GM23338 (cell line): ENCODE measurements around the gene SNN. TPM values are rescaled to one million over a fixed set of nuclear protein-coding genes. Genes with fewer than 3 reads are reported as not detected.
A peak's percentile ranks its signal among the peaks of the same experiment; 100 is the strongest.

Experiments
- ATAC-seq: fragments of 200-7000 bp; cut with Tn5 transposase; 3 replicates; pipeline ENCODE4 v1.9.1; 2020
- DNase-seq: peaks from one replicate; pipeline ENCODE4 v3.0.0-alpha.2; 2015; ENCODE audit warnings: low spot score
- H2AFZ ChIP-seq: fragments of 200-600 bp; sonication (generic); 2 replicates; pipeline ENCODE4 v1.8.0; 2016; ENCODE audit warnings: antibody characterized with exemption, mild to moderate bottlenecking, moderate library complexity
- H3F3A ChIP-seq: fragments of 200-600 bp; sonication (generic); replicated peaks from 2 replicates; pipeline ENCODE4 v1.8.0; 2017; ENCODE audit warnings: antibody characterized with exemption, mixed run types, low read depth
- H3K27ac ChIP-seq: fragments of 200-600 bp; sonication (generic); 2 replicates; pipeline ENCODE4 v1.6.1; 2016; ENCODE audit warnings: low read depth
- H3K27me3 ChIP-seq: fragments of 200-600 bp; sonication (generic); 2 replicates; pipeline ENCODE4 v1.8.0; 2016; ENCODE audit warnings: mild to moderate bottlenecking, mixed run types, moderate library complexity; ENCODE audit not compliant: insufficient read depth
- H3K36me3 ChIP-seq: fragments of 200-600 bp; sonication (generic); 2 replicates; pipeline ENCODE4 v1.8.0; 2016; ENCODE audit warnings: mild to moderate bottlenecking; ENCODE audit not compliant: insufficient read depth
- H3K4me1 ChIP-seq: fragments of 200-600 bp; sonication (generic); 2 replicates; pipeline ENCODE4 v1.8.0; 2016; ENCODE audit warnings: mild to moderate bottlenecking, moderate library complexity; ENCODE audit not compliant: insufficient read depth
- H3K4me2 ChIP-seq: fragments of 200-600 bp; sonication (generic); 2 replicates; pipeline ENCODE4 v1.7.1; 2017; ENCODE audit warnings: mixed run types
- H3K4me3 ChIP-seq: fragments of 200-600 bp; sonication (generic); 2 replicates; pipeline ENCODE4 v1.6.1; 2016; ENCODE audit warnings: mixed run types
- H3K79me2 ChIP-seq: fragments of 200-600 bp; sonication (generic); replicated peaks from 2 replicates; pipeline ENCODE4 v1.8.0; 2017; ENCODE audit warnings: mild to moderate bottlenecking; ENCODE audit not compliant: insufficient read depth
- H3K9me2 ChIP-seq: fragments of 200-600 bp; sonication (generic); 2 replicates; pipeline ENCODE4 v1.8.0; 2017; ENCODE audit not compliant: insufficient read depth
- H4K20me1 ChIP-seq: fragments of 200-600 bp; sonication (generic); replicated peaks from 2 replicates; pipeline ENCODE4 v1.8.0; 2017; ENCODE audit warnings: mild to moderate bottlenecking; ENCODE audit not compliant: insufficient read depth
- H3K27ac Mint-ChIP-seq: 2 replicates; pipeline ENCODE4 v1.8.0; 2020; ENCODE audit warnings: inconsistent platforms, mild to moderate bottlenecking, moderate library complexity, mixed read lengths
- H3K27me3 Mint-ChIP-seq: 3 replicates; pipeline ENCODE4 v1.8.0; 2022; ENCODE audit warnings: low read depth, mild to moderate bottlenecking, moderate library complexity, mixed read lengths, inconsistent platforms; ENCODE audit not compliant: insufficient read depth, poor library complexity
- H3K36me3 Mint-ChIP-seq: 3 replicates; pipeline ENCODE4 v1.8.0; 2021; ENCODE audit warnings: low read depth, mild to moderate bottlenecking, inconsistent platforms, moderate library complexity, mixed read lengths
- H3K4me1 Mint-ChIP-seq: 3 replicates; pipeline ENCODE4 v1.8.0; 2020; ENCODE audit warnings: mild to moderate bottlenecking, inconsistent platforms, mixed read lengths
- H3K4me3 Mint-ChIP-seq: 3 replicates; pipeline ENCODE4 v1.8.0; 2021; ENCODE audit warnings: moderate library complexity, mild to moderate bottlenecking, inconsistent platforms, mixed read lengths
- H3K9me3 Mint-ChIP-seq: 3 replicates; pipeline ENCODE4 v1.8.0; 2020; ENCODE audit warnings: moderate library complexity, mild to moderate bottlenecking, inconsistent platforms, mixed read lengths
- ETS1 ChIP-seq: IDR thresholded peaks from 2 replicates; pipeline ENCODE4 v1.6.1; 2016; ENCODE audit warnings: antibody characterized with exemption
- EZH2 ChIP-seq: fragments of 200-600 bp; sonication (generic); IDR thresholded peaks from one replicate; pipeline ENCODE4 v1.8.0; 2017; ENCODE audit warnings: antibody characterized with exemption, mild to moderate bottlenecking, low read depth; ENCODE audit not compliant: unreplicated experiment
- EZH2phosphoT487 ChIP-seq: fragments of 200-600 bp; sonication (generic); IDR thresholded peaks from one replicate; pipeline ENCODE4 v1.8.1; 2018; ENCODE audit warnings: antibody characterized with exemption; ENCODE audit not compliant: unreplicated experiment
- POLR2AphosphoS5 ChIP-seq: IDR thresholded peaks from 2 replicates; pipeline ENCODE4 v1.6.1; 2016; ENCODE audit warnings: antibody characterized with exemption, low read depth
- STAT1 ChIP-seq: IDR thresholded peaks from one replicate; pipeline ENCODE4 v1.6.1; 2016; ENCODE audit warnings: antibody characterized with exemption; ENCODE audit not compliant: unreplicated experiment
- ZNF114 ChIP-seq: fragments of 250-450 bp; sonication (Bioruptor Pico); IDR thresholded peaks from 2 replicates; pipeline ENCODE4 v1.5.0; 2020; ENCODE audit warnings: mild to moderate bottlenecking, moderate library complexity
- polyA plus RNA-seq: library from polyadenylated mRNA; unstranded; fragments of >200 nt; fragmentation: Nextera tagmentation; extraction: Ambion mirVana; gene quantifications from 2 replicates; pipeline ENCODE4 v1.2.1, GENCODE V29; 2016
- total RNA-seq: library from RNA; depleted of rRNA; stranded (reverse); fragments of >200 nt; shearing (Covaris generic); gene quantifications from 2 replicates; pipeline ENCODE4 v1.2.3, GENCODE V29; 2014

Gene SNN
- total and polyA plus RNA-seq, 2 experiments from 2014 or later: 19.0 to 63.3 TPM

DNA sequence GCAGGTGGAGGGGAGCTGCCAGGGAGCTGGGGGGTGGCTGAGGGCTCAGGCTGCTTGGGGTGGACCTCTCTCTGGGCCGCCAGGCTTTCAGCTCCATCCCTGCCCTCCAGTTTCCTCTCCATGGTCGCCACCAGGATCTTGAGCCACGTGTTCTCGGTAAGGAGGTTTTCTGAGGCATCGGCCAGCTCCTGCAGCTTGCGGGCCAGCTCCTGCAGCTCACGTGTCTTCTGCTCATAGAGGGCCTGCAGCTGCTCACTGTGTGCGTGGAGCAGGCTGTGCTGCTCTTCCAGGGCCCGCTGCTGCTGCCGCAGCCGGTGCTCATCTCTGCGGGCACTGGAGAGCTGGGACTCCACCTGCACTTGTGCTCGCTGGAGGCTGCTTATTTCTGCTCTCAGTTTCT is 11.0 kb downstream of the SNN start:
- Histone ChIP-seq H3K27ac (peak overlapping the region; percentile 66; the same call in 1 of the 2 replicates), H4K20me1 (peaks cover 37% of the 10 kb centered on the region)
- H3K4me1 Mint-ChIP-seq: peaks cover 24% of the 10 kb centered on the region

GRCh38 chr16:11679941-11680911 is 12.0 kb downstream of the SNN start:
- H3K27ac ChIP-seq: peak overlapping the region; percentile 66; the same call in 1 of the 2 replicates

More for the DNA sequence above, 11.0 kb downstream of the SNN start:
- ATAC-seq (peak; percentile 19; the same call in 1 of the 3 replicates), DNase-seq (no peak)
- Histone ChIP-seq H3K79me2 (0 out of 2 replicates have a peak, but pooled peaks cover under 1% of the 10 kb centered on the region), H3K36me3 (peaks cover 22% of the 10 kb centered on the region; the same call in 1 of the 2 replicates), H3K9me2 (no peaks in the 10 kb centered on the region), H3K4me1 (0 out of 2 replicates have a peak, but pooled peaks cover 4% of the 10 kb centered on the region), H2AFZ (no peak overlapping the region), H3K4me2 (no peak overlapping the region), H3K4me3 (no peak overlapping the region), H3F3A (peaks cover 12% of the 10 kb centered on the region), H3K27me3 (no peaks in the 10 kb centered on the region)
- H3K9me3 Mint-ChIP-seq: no peaks in the 10 kb centered on the region; the same call in 2 of the 3 replicates
- peaks cover 12% of the 10 kb centered on the region for H3K27me3 Mint-ChIP-seq
- no peak overlapping the region for H3K4me3 Mint-ChIP-seq
- no peak overlapping the region for H3K27ac Mint-ChIP-seq
- H3K36me3 Mint-ChIP-seq: peaks cover 39% of the 10 kb centered on the region
- TF ChIP-seq ZNF114 (CRISPR knock-in tag) (no peak), EZH2phosphoT487 (no peak), EZH2 (no peak), POLR2AphosphoS5 (0 out of 2 replicates have a peak, but pooled peaks have one; percentile 13)

More at GRCh38 chr16:11679941-11680911, 12.0 kb downstream of the SNN start:
- H3K36me3 Mint-ChIP-seq: peaks cover 46% of the 10 kb centered on the region
- no peak for DNase-seq
- 0 out of 2 replicates have a peak, but pooled peaks cover 4% of the 10 kb centered on the region for H3K4me1 ChIP-seq
- H3K27ac Mint-ChIP-seq: 0 out of 2 replicates have a peak overlapping the region, but pooled peaks have one; percentile 73
- peaks cover 12% of the 10 kb centered on the region for H3F3A ChIP-seq
- H3K9me3 Mint-ChIP-seq: no peaks in the 10 kb centered on the region; the same call in 2 of the 3 replicates
- peaks cover 38% of the 10 kb centered on the region for H4K20me1 ChIP-seq
- H3K4me1 Mint-ChIP-seq: peaks cover 19% of the 10 kb centered on the region; the same call in 2 of the 3 replicates
- TF ChIP-seq STAT1 (no peak), POLR2AphosphoS5 (no peak), EZH2 (no peak), ETS1 (no peak)
- H3K36me3 ChIP-seq: peaks cover 22% of the 10 kb centered on the region; the same call in 1 of the 2 replicates
- no peaks in the 10 kb centered on the region for H3K79me2 ChIP-seq
- no peak overlapping the region for H3K4me3 Mint-ChIP-seq
- H3K4me2 ChIP-seq: no peak overlapping the region
- H3K9me2 ChIP-seq: no peaks in the 10 kb centered on the region
- no peaks in the 10 kb centered on the region for H3K27me3 ChIP-seq
- no peak for ATAC-seq
- H2AFZ ChIP-seq: no peak overlapping the region
- H3K27me3 Mint-ChIP-seq: peaks cover 9% of the 10 kb centered on the region
- no peak overlapping the region for H3K4me3 ChIP-seq
